Measurements from ENCODE around the gene KLHL17.

DNA sequence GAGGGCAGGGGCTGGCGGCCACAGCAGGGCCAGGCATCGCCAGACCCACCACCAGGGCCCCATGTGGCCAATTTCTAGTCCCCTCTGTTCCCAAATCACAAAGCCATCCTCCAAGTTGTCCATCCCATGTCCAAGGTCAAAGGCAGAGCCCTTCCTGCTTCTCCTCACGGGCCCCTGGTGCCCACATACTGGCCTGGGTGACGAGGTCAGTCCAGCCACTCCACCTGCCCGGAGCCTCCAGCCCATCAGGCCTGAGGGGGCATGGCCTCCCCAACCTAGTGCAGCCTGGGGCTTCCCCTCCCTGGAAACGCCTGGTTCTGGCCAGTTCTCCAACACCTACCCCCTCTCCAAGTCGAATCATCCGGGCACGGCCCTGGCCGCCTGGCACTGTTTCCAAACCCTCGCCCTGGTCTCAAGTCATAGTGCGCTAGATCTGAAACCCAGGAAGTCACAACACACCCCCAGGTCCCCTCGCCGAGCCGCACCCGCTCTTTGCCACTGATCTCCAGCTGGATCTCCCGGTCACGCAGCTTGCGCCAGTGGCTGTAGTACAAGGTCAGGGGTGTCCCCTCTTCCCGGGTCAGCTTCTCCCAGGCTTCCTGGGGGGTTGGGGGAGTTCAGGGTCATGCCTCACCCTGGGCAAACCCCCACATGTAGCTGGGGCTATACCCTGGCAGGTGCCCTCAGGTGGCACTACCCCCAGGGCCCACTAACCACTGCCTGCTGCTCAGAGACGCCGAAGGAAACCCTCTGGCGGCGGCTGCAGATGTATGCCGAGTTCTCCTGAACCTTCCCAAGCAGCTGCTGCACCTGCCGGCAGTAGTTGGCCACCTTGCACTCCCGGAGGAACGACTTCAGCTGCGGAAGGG, 14.5 kb upstream of the KLHL17 start:
- TF ChIP-seq CTCF (IDR thresholded peaks at IDR 0.05) (no peak), POLR2A (IDR thresholded peaks at IDR 0.05) (no peak)
